ENCODE measurements around the gene MKI67. TPM values are rescaled to one million over a fixed set of nuclear protein-coding genes. Genes with fewer than 3 reads are reported as not detected.
"Not testable (repeated sequence)": the region's sequence is repeated elsewhere in the genome, so short reads cannot be mapped to it uniquely, and the experiment has no call there.

The MKI67 gene
- total RNA-seq, 1 donor from 2014 or later: 159 TPM

- H3K36me3 Mint-ChIP-seq (ENCODE audit: low read depth): peaks cover 5% of the 10 kb centered on the region
- no peak overlapping the region for H3K27ac Mint-ChIP-seq
- intact Hi-C loops (cut with micrococcal nuclease): no loop called here
- peaks cover 5% of the 10 kb centered on the region for H3K9me3 Mint-ChIP-seq
- peaks cover 7% of the 10 kb centered on the region for H3K27me3 Mint-ChIP-seq (ENCODE audit: insufficient read depth)
- peaks cover 12% of the 10 kb centered on the region for H3K4me1 Mint-ChIP-seq (ENCODE audit: low read depth)
- DNase-seq (ENCODE audit: low spot score): no peak
- H3K4me3 Mint-ChIP-seq: no peak overlapping the region
Measured at GRCh38 chr10:128140425-128140824, 14.2 kb upstream of the MKI67 start.

GRCh38 chr10:128138429-128138828 is 12.2 kb upstream of the MKI67 start:
- H3K4me3 Mint-ChIP-seq; H3K9me3 Mint-ChIP-seq; H3K36me3 Mint-ChIP-seq (ENCODE audit: low read depth); intact Hi-C loops (cut with micrococcal nuclease); H3K4me1 Mint-ChIP-seq (ENCODE audit: low read depth); H3K27me3 Mint-ChIP-seq (ENCODE audit: insufficient read depth); H3K27ac Mint-ChIP-seq; DNase-seq (ENCODE audit: low spot score): not testable (repeated sequence)

- H3K27me3 Mint-ChIP-seq (ENCODE audit: insufficient read depth): peaks cover 11% of the 10 kb centered on the region
- DNase-seq (ENCODE audit: low spot score): no peak
- no peak overlapping the region for H3K4me3 Mint-ChIP-seq
- no peaks in the 10 kb centered on the region for H3K4me1 Mint-ChIP-seq (ENCODE audit: low read depth)
- no peak overlapping the region for H3K27ac Mint-ChIP-seq
- no peaks in the 10 kb centered on the region for H3K9me3 Mint-ChIP-seq
- intact Hi-C loops (cut with micrococcal nuclease): no loop called here
- no peaks in the 10 kb centered on the region for H3K36me3 Mint-ChIP-seq (ENCODE audit: low read depth)
Measured at GRCh38 chr10:128137877-128138276, 11.7 kb upstream of the MKI67 start.

GRCh38 chr10:128130051-128130450 is 3.8 kb upstream of the MKI67 start:
- intact Hi-C loops (cut with micrococcal nuclease): no loop called here
- H3K4me3 Mint-ChIP-seq: no peak overlapping the region
- H3K9me3 Mint-ChIP-seq: no peaks in the 10 kb centered on the region
- H3K4me1 Mint-ChIP-seq (ENCODE audit: low read depth): peaks cover 19% of the 10 kb centered on the region
- H3K36me3 Mint-ChIP-seq (ENCODE audit: low read depth): peaks cover 1% of the 10 kb centered on the region
- no peak for DNase-seq (ENCODE audit: low spot score)
- H3K27me3 Mint-ChIP-seq (ENCODE audit: insufficient read depth): peaks cover 23% of the 10 kb centered on the region
- H3K27ac Mint-ChIP-seq: no peak overlapping the region

GRCh38 chr10:128128582-128128981 is 2.4 kb upstream of the MKI67 start:
- Mint-ChIP-seq H3K4me1 (ENCODE audit: low read depth) (peaks cover 33% of the 10 kb centered on the region), H3K36me3 (ENCODE audit: low read depth) (peaks cover 14% of the 10 kb centered on the region), H3K4me3 (no peak overlapping the region), H3K27me3 (ENCODE audit: insufficient read depth) (peaks cover 19% of the 10 kb centered on the region), H3K9me3 (no peaks in the 10 kb centered on the region), H3K27ac (no peak overlapping the region)
- no peak for DNase-seq (ENCODE audit: low spot score)
- intact Hi-C loops (cut with micrococcal nuclease): loop anchor here (5.0 kb wide), 1 partner anchor 1339 kb away; the partner anchor contains the start of gene MGMT

- DNase-seq (ENCODE audit: low spot score): no peak
- intact Hi-C loops (cut with micrococcal nuclease): loop anchor here (1.0 to 5.0 kb wide), 2 partner anchors 25 to 1342 kb away; partner anchors contain the start of gene MGMT
- Mint-ChIP-seq H3K4me1 (ENCODE audit: low read depth) (peaks cover 61% of the 10 kb centered on the region), H3K27me3 (ENCODE audit: insufficient read depth) (peaks cover 2% of the 10 kb centered on the region), H3K4me3 (peak overlapping the region; percentile 98), H3K36me3 (ENCODE audit: low read depth) (peaks cover 25% of the 10 kb centered on the region), H3K27ac (peak overlapping the region; percentile 94), H3K9me3 (no peaks in the 10 kb centered on the region)
Measured at GRCh38 chr10:128125416-128125943, 743 bp downstream of the MKI67 start.

GRCh38 chr10:128124813-128125403 is 1.3 kb downstream of the MKI67 start:
- peaks cover 64% of the 10 kb centered on the region for H3K4me1 Mint-ChIP-seq (ENCODE audit: low read depth)
- peaks cover 25% of the 10 kb centered on the region for H3K36me3 Mint-ChIP-seq (ENCODE audit: low read depth)

GRCh38 chr10:128123846-128124245 is 2.4 kb downstream of the MKI67 start:
- H3K27me3 Mint-ChIP-seq (ENCODE audit: insufficient read depth): no peaks in the 10 kb centered on the region
- H3K4me3 Mint-ChIP-seq: peak overlapping the region; percentile 98
- peak overlapping the region; percentile 61 for H3K27ac Mint-ChIP-seq
- peaks cover 70% of the 10 kb centered on the region for H3K4me1 Mint-ChIP-seq (ENCODE audit: low read depth)
- intact Hi-C loops (cut with micrococcal nuclease): loop anchor here (1.0 to 2.0 kb wide), 2 partner anchors 8 to 27 kb away; no protein-coding TSS in a partner anchor
- no peak for DNase-seq (ENCODE audit: low spot score)
- H3K36me3 Mint-ChIP-seq (ENCODE audit: low read depth): peaks cover 32% of the 10 kb centered on the region
- no peaks in the 10 kb centered on the region for H3K9me3 Mint-ChIP-seq

More at GRCh38 chr10:128124813-128125403, 1.3 kb downstream of the MKI67 start:
- Mint-ChIP-seq H3K9me3 (no peaks in the 10 kb centered on the region), H3K4me3 (peak overlapping the region; percentile 98), H3K27ac (peak overlapping the region; percentile 94), H3K27me3 (ENCODE audit: insufficient read depth) (no peaks in the 10 kb centered on the region)
- no peak for DNase-seq (ENCODE audit: low spot score)
- intact Hi-C loops (cut with micrococcal nuclease): loop anchor here (1.0 to 5.0 kb wide), 3 partner anchors 9 to 1342 kb away; partner anchors contain the start of gene MGMT

GRCh38 chr10:128122931-128123330 is 3.3 kb downstream of the MKI67 start:
- peaks cover 76% of the 10 kb centered on the region for H3K4me1 Mint-ChIP-seq (ENCODE audit: low read depth)
- H3K4me3 Mint-ChIP-seq: peak overlapping the region; percentile 98
- no peaks in the 10 kb centered on the region for H3K27me3 Mint-ChIP-seq (ENCODE audit: insufficient read depth)
- no peak for DNase-seq (ENCODE audit: low spot score)
- peak overlapping the region; percentile 59 for H3K27ac Mint-ChIP-seq
- H3K9me3 Mint-ChIP-seq: no peaks in the 10 kb centered on the region
- intact Hi-C loops (cut with micrococcal nuclease): loop anchor here (2.0 kb wide), 1 partner anchor 26 kb away; no protein-coding TSS in a partner anchor
- peaks cover 37% of the 10 kb centered on the region for H3K36me3 Mint-ChIP-seq (ENCODE audit: low read depth)

- peaks cover 41% of the 10 kb centered on the region for H3K36me3 Mint-ChIP-seq (ENCODE audit: low read depth)
- no peaks in the 10 kb centered on the region for H3K27me3 Mint-ChIP-seq (ENCODE audit: insufficient read depth)
- DNase-seq (ENCODE audit: low spot score): no peak
- H3K27ac Mint-ChIP-seq: no peak overlapping the region
- H3K4me1 Mint-ChIP-seq (ENCODE audit: low read depth): peaks cover 65% of the 10 kb centered on the region
- H3K9me3 Mint-ChIP-seq: no peaks in the 10 kb centered on the region
- intact Hi-C loops (cut with micrococcal nuclease): loop anchor here (2.0 kb wide), 1 partner anchor 25 kb away; no protein-coding TSS in a partner anchor
- H3K4me3 Mint-ChIP-seq: peak overlapping the region; percentile 21
Measured at GRCh38 chr10:128121750-128122412, 4.3 kb downstream of the MKI67 start.

GRCh38 chr10:128116851-128117615 is 9.2 kb downstream of the MKI67 start:
- Mint-ChIP-seq H3K27ac (no peak overlapping the region), H3K4me3 (no peak overlapping the region), H3K36me3 (ENCODE audit: low read depth) (peaks cover 60% of the 10 kb centered on the region), H3K9me3 (no peaks in the 10 kb centered on the region), H3K4me1 (ENCODE audit: low read depth) (peaks cover 53% of the 10 kb centered on the region), H3K27me3 (ENCODE audit: insufficient read depth) (no peaks in the 10 kb centered on the region)
- intact Hi-C loops (cut with micrococcal nuclease): loop anchor here (1.0 to 2.0 kb wide), 2 partner anchors 7 to 14 kb away; no protein-coding TSS in a partner anchor
- DNase-seq (ENCODE audit: low spot score): no peak

GRCh38 chr10:128116187-128116586 is 10.0 kb downstream of the MKI67 start:
- intact Hi-C loops (cut with micrococcal nuclease): loop anchor here (1.0 to 2.0 kb wide), 2 partner anchors 8 to 13 kb away; no protein-coding TSS in a partner anchor
- no peak for DNase-seq (ENCODE audit: low spot score)
- peaks cover 56% of the 10 kb centered on the region for H3K4me1 Mint-ChIP-seq (ENCODE audit: low read depth)
- no peak overlapping the region for H3K4me3 Mint-ChIP-seq
- H3K9me3 Mint-ChIP-seq: no peaks in the 10 kb centered on the region
- H3K36me3 Mint-ChIP-seq (ENCODE audit: low read depth): peaks cover 65% of the 10 kb centered on the region
- no peak overlapping the region for H3K27ac Mint-ChIP-seq
- no peaks in the 10 kb centered on the region for H3K27me3 Mint-ChIP-seq (ENCODE audit: insufficient read depth)
